Astrocyte of the spinal cord (primary cell): ENCODE measurements around the gene ITPRIP.

ENCODE experiments used
- DNase-seq: peaks from one replicate; pipeline ENCODE4 v3.0.0; 2011; ENCODE audit warnings: low read depth, low spot score
- H3K4me3 ChIP-seq: 2 replicates; pipeline ENCODE4 v1.5.1; 2011; ENCODE audit warnings: low read depth, mild to moderate bottlenecking, low read length, moderate library complexity
- CTCF ChIP-seq: IDR thresholded peaks from 2 replicates; pipeline ENCODE4 v1.5.1; 2012; ENCODE audit warnings: low read depth, mild to moderate bottlenecking, low read length, inconsistent platforms
- in situ Hi-C: cut with HindIII; loops from 2 replicates; pipeline ENCODE4 v1.10.0; 2017; ENCODE audit warnings: low sequenced_read_pairs

Gene ITPRIP

GRCh38 chr10:104286939-104287338 is 51.3 kb downstream of the ITPRIP start:
- TF ChIP-seq CTCF = no peak
- no peak for DNase-seq
- H3K4me3 ChIP-seq = no peak overlapping the region
- in situ Hi-C loops = no loop called here

- in situ Hi-C loops = no loop called here
- TF ChIP-seq CTCF = no peak
- H3K4me3 ChIP-seq = no peak overlapping the region
- no peak for DNase-seq
Measured at GRCh38 chr10:104284846-104285245, 53.4 kb downstream of the ITPRIP start.

- in situ Hi-C loops = no loop called here
- no peak for TF ChIP-seq CTCF
- no peak overlapping the region for H3K4me3 ChIP-seq
- DNase-seq = no peak
Measured at GRCh38 chr10:104281694-104282093, 56.6 kb downstream of the ITPRIP start.

- in situ Hi-C loops = no loop called here
- no peak for TF ChIP-seq CTCF
- H3K4me3 ChIP-seq = no peak overlapping the region
- DNase-seq = no peak
Measured at GRCh38 chr10:104279550-104280259, 58.6 kb downstream of the ITPRIP start.

GRCh38 chr10:104277785-104278184 is 60.5 kb downstream of the ITPRIP start:
- DNase-seq = no peak
- no peak overlapping the region for H3K4me3 ChIP-seq
- in situ Hi-C loops = no loop called here
- TF ChIP-seq CTCF = no peak

- in situ Hi-C loops = no loop called here
- TF ChIP-seq CTCF = no peak
- H3K4me3 ChIP-seq = no peak overlapping the region
- no peak for DNase-seq
Measured at GRCh38 chr10:104276192-104276591, 62.1 kb downstream of the ITPRIP start.
